ENCODE data around the gene SNX8.
"Not testable (repeated sequence)": the region's sequence is repeated elsewhere in the genome, so short reads cannot be mapped to it uniquely, and the experiment has no call there.

SNX8 gene

GRCh38 chr7:2316578-2316977 is 2.3 kb upstream of the SNX8 start:
- no peaks in the 10 kb centered on the region for H3K9me2 ChIP-seq (replicated peaks; ENCODE audit: control insufficient read depth, low read length)
- peaks cover 49% of the 10 kb centered on the region for H3K4me1 ChIP-seq (ENCODE audit: control insufficient read depth, low read length)
- H3K27ac ChIP-seq (ENCODE audit: low read depth, low read length), result no peak overlapping the region
- H3K4me2 ChIP-seq (ENCODE audit: low read length), result no peak overlapping the region
- peaks cover 7% of the 10 kb centered on the region; the same call in 1 of the 2 replicates for H3K9me3 ChIP-seq (ENCODE audit: control insufficient read depth, insufficient read depth, low read length)
- TF ChIP-seq CTCF (IDR thresholded peaks at IDR 0.05; ENCODE audit: low read depth, low read length, poor library complexity, severe bottlenecking), result no peak
- no peak for TF ChIP-seq EZH2phosphoT487 (IDR thresholded peaks at IDR 0.05; ENCODE audit: borderline replicate concordance, low read length)
- no peaks in the 10 kb centered on the region for H4K20me1 ChIP-seq (ENCODE audit: control insufficient read depth, insufficient read depth, low read depth, low read length)
- peaks cover 24% of the 10 kb centered on the region for H3K79me2 ChIP-seq (ENCODE audit: control insufficient read depth, low read length)
- no peak overlapping the region for H3K4me3 ChIP-seq (ENCODE audit: low read length)
- no peaks in the 10 kb centered on the region for H3K36me3 ChIP-seq (ENCODE audit: control insufficient read depth, low read length)
- peaks cover 22% of the 10 kb centered on the region for H3F3A ChIP-seq (ENCODE audit: control insufficient read depth, insufficient read depth)
- no peaks in the 10 kb centered on the region for H3K27me3 ChIP-seq (ENCODE audit: control insufficient read depth, low read length)

- Histone ChIP-seq H3K4me3 (ENCODE audit: low read length) (no peak overlapping the region), H4K20me1 (ENCODE audit: control insufficient read depth, insufficient read depth, low read depth, low read length) (no peaks in the 10 kb centered on the region), H3K4me2 (ENCODE audit: low read length) (no peak overlapping the region), H3K27me3 (ENCODE audit: control insufficient read depth, low read length) (no peaks in the 10 kb centered on the region), H3K27ac (ENCODE audit: low read depth, low read length) (no peak overlapping the region), H3K79me2 (ENCODE audit: control insufficient read depth, low read length) (peaks cover 32% of the 10 kb centered on the region), H3K9me2 (replicated peaks; ENCODE audit: control insufficient read depth, low read length) (no peaks in the 10 kb centered on the region), H3F3A (ENCODE audit: control insufficient read depth, insufficient read depth) (peaks cover 29% of the 10 kb centered on the region), H3K9me3 (ENCODE audit: control insufficient read depth, insufficient read depth, low read length) (peaks cover 7% of the 10 kb centered on the region; the same call in 1 of the 2 replicates), H3K4me1 (ENCODE audit: control insufficient read depth, low read length) (peaks cover 57% of the 10 kb centered on the region), H3K36me3 (ENCODE audit: control insufficient read depth, low read length) (no peaks in the 10 kb centered on the region; the same call in 1 of the 2 replicates)
- TF ChIP-seq EZH2phosphoT487 (IDR thresholded peaks at IDR 0.05; ENCODE audit: borderline replicate concordance, low read length), result no peak
- no peak for TF ChIP-seq CTCF (IDR thresholded peaks at IDR 0.05; ENCODE audit: low read depth, low read length, poor library complexity, severe bottlenecking)
Measured at GRCh38 chr7:2315787-2316186, 1.5 kb upstream of the SNX8 start.

GRCh38 chr7:2314956-2315530 is 802 bp upstream of the SNX8 start:
- Histone ChIP-seq H3K79me2 (ENCODE audit: control insufficient read depth, low read length) (peaks cover 39% of the 10 kb centered on the region), H3K4me2 (ENCODE audit: low read length) (peak overlapping the region; percentile 83), H3F3A (ENCODE audit: control insufficient read depth, insufficient read depth) (peaks cover 34% of the 10 kb centered on the region), H3K4me3 (ENCODE audit: low read length) (peak overlapping the region; percentile 82), H3K4me1 (ENCODE audit: control insufficient read depth, low read length) (peaks cover 65% of the 10 kb centered on the region)
- not testable (repeated sequence) for H3K9me2 ChIP-seq (replicated peaks; ENCODE audit: control insufficient read depth, low read length); H3K36me3 ChIP-seq (ENCODE audit: control insufficient read depth, low read length); H4K20me1 ChIP-seq (ENCODE audit: control insufficient read depth, insufficient read depth, low read depth, low read length); H3K9me3 ChIP-seq (ENCODE audit: control insufficient read depth, insufficient read depth, low read length); H3K27ac ChIP-seq (ENCODE audit: low read depth, low read length); H3K27me3 ChIP-seq (ENCODE audit: control insufficient read depth, low read length)

- peak overlapping the region; percentile 51 for H3K27ac ChIP-seq (ENCODE audit: low read depth, low read length)
- peak overlapping the region; percentile 68 for H3K4me2 ChIP-seq (ENCODE audit: low read length)
- peaks cover 53% of the 10 kb centered on the region for H3K79me2 ChIP-seq (ENCODE audit: control insufficient read depth, low read length)
- no peaks in the 10 kb centered on the region for H4K20me1 ChIP-seq (ENCODE audit: control insufficient read depth, insufficient read depth, low read depth, low read length)
- H3K27me3 ChIP-seq (ENCODE audit: control insufficient read depth, low read length), result no peaks in the 10 kb centered on the region
- peaks cover 66% of the 10 kb centered on the region for H3K4me1 ChIP-seq (ENCODE audit: control insufficient read depth, low read length)
- peak overlapping the region; percentile 82 for H3K4me3 ChIP-seq (ENCODE audit: low read length)
- no peaks in the 10 kb centered on the region for H3K9me2 ChIP-seq (replicated peaks; ENCODE audit: control insufficient read depth, low read length)
- H3F3A ChIP-seq (ENCODE audit: control insufficient read depth, insufficient read depth), result peaks cover 34% of the 10 kb centered on the region
- no peak for TF ChIP-seq EZH2phosphoT487 (IDR thresholded peaks at IDR 0.05; ENCODE audit: borderline replicate concordance, low read length)
- TF ChIP-seq CTCF (IDR thresholded peaks at IDR 0.05; ENCODE audit: low read depth, low read length, poor library complexity, severe bottlenecking), result no peak
- peaks cover 7% of the 10 kb centered on the region; the same call in 1 of the 2 replicates for H3K9me3 ChIP-seq (ENCODE audit: control insufficient read depth, insufficient read depth, low read length)
- peaks cover 12% of the 10 kb centered on the region for H3K36me3 ChIP-seq (ENCODE audit: control insufficient read depth, low read length)
Measured at GRCh38 chr7:2313450-2314208, 612 bp downstream of the SNX8 start.
